H7 (cell line): Measurements from ENCODE around the gene ZSCAN21. TPM values are rescaled to one million over a fixed set of nuclear protein-coding genes. Genes with fewer than 3 reads are reported as not detected.
"Not testable (repeated sequence)": the region's sequence is repeated elsewhere in the genome, so short reads cannot be mapped to it uniquely, and the experiment has no call there.

ENCODE experiments used
- DNase-seq: peaks from one replicate; pipeline ENCODE4 v3.0.0; 2012
- H3K27me3 ChIP-seq: 2 replicates; pipeline ENCODE4 v1.6.0; 2011; ENCODE audit warnings: mild to moderate bottlenecking, low read length; ENCODE audit not compliant: control insufficient read depth, insufficient read depth
- H3K36me3 ChIP-seq: replicated peaks from 2 replicates; pipeline ENCODE4 v1.5.1; 2011; ENCODE audit warnings: low read length; ENCODE audit not compliant: control insufficient read depth, insufficient read depth
- H3K4me3 ChIP-seq: 2 replicates; pipeline ENCODE4 v1.5.1; 2011; ENCODE audit warnings: low read depth, mild to moderate bottlenecking, control low read depth, low read length, moderate library complexity; ENCODE audit not compliant: insufficient read depth
- total RNA-seq: library from RNA; depleted of rRNA; stranded (reverse); fragments of >200 nt; shearing (Covaris generic); gene quantifications from 2 replicates; pipeline ENCODE4 v1.2.3, GENCODE V29; 2014; rRNA removed

ZSCAN21 gene
- total RNA-seq, result 27.2 and 32.9 TPM in 2 replicates

GRCh38 chr7:100049441-100050291, at the start of gene ZSCAN21:
ZSCAN21 (plus strand) TSS chr7:100049774; CDS start chr7:100057007, 7,233 bp downstream.
- DNase-seq, result peak; percentile 98
- Histone ChIP-seq H3K36me3 (no peaks in the 10 kb centered on the region; the same call in 1 of the 2 replicates), H3K27me3 (no peaks in the 10 kb centered on the region), H3K4me3 (peak within 1 kb of the TSS; percentile 71)

GRCh38 chr7:100000239-100000638, 49.3 kb upstream of the ZSCAN21 start:
- H3K27me3 ChIP-seq, result no peaks in the 10 kb centered on the region
- H3K4me3 ChIP-seq, result no peak overlapping the region
- DNase-seq, result no peak
- H3K36me3 ChIP-seq, result no peaks in the 10 kb centered on the region

GRCh38 chr7:100003711-100004661, 45.6 kb upstream of the ZSCAN21 start:
- Histone ChIP-seq H3K36me3 (no peaks in the 10 kb centered on the region), H3K27me3 (no peaks in the 10 kb centered on the region), H3K4me3 (no peak overlapping the region)
- DNase-seq, result no peak

- Histone ChIP-seq H3K4me3 (no peak overlapping the region), H3K27me3 (no peaks in the 10 kb centered on the region)
- DNase-seq, result no peak
These were observed 41.7 kb upstream of the ZSCAN21 start for GRCh38 chr7:100007887-100008286.

GRCh38 chr7:100008525-100008924, 41.0 kb upstream of the ZSCAN21 start:
- DNase-seq, result no peak
- Histone ChIP-seq H3K4me3 (no peak overlapping the region), H3K27me3 (no peaks in the 10 kb centered on the region), H3K36me3 (no peaks in the 10 kb centered on the region)

More at GRCh38 chr7:100007887-100008286, 41.7 kb upstream of the ZSCAN21 start:
- no peaks in the 10 kb centered on the region for H3K36me3 ChIP-seq

GRCh38 chr7:100009952-100010351, 39.6 kb upstream of the ZSCAN21 start:
- not testable (repeated sequence) for H3K36me3 ChIP-seq, H3K27me3 ChIP-seq, DNase-seq, H3K4me3 ChIP-seq

GRCh38 chr7:100010901-100011300, 38.7 kb upstream of the ZSCAN21 start:
- Histone ChIP-seq H3K36me3 (no peaks in the 10 kb centered on the region), H3K27me3 (no peaks in the 10 kb centered on the region), H3K4me3 (no peak overlapping the region)
- DNase-seq, result no peak

GRCh38 chr7:100011516-100011915, 38.1 kb upstream of the ZSCAN21 start:
- Histone ChIP-seq H3K36me3 (no peaks in the 10 kb centered on the region), H3K4me3 (no peak overlapping the region), H3K27me3 (no peaks in the 10 kb centered on the region)
- no peak for DNase-seq

GRCh38 chr7:100012385-100013327, 36.9 kb upstream of the ZSCAN21 start:
- not testable (repeated sequence) for H3K4me3 ChIP-seq, H3K36me3 ChIP-seq, H3K27me3 ChIP-seq, DNase-seq

GRCh38 chr7:100013328-100013676, 36.3 kb upstream of the ZSCAN21 start:
- H3K27me3 ChIP-seq, result no peaks in the 10 kb centered on the region
- DNase-seq, result no peak
- H3K36me3 ChIP-seq, result no peaks in the 10 kb centered on the region
- H3K4me3 ChIP-seq, result no peak overlapping the region

- H3K27me3 ChIP-seq, result no peaks in the 10 kb centered on the region
- DNase-seq, result peak; percentile 95
- peak within 1 kb of the TSS; percentile 94 for H3K4me3 ChIP-seq
These were observed 34.1 kb upstream of the ZSCAN21 start, which contains the start of gene ZKSCAN1 for GRCh38 chr7:100015232-100016214. ZKSCAN1 (plus strand) TSS chr7:100015596; CDS start chr7:100023507, 7,911 bp downstream.

GRCh38 chr7:100016215-100016901, 33.2 kb upstream of the ZSCAN21 start:
- Histone ChIP-seq H3K4me3 (peak overlapping the region; percentile 94), H3K36me3 (peaks cover 1% of the 10 kb centered on the region; the same call in 1 of the 2 replicates), H3K27me3 (no peaks in the 10 kb centered on the region)
- no peak for DNase-seq

More at GRCh38 chr7:100015232-100016214, 34.1 kb upstream of the ZSCAN21 start, which contains the start of gene ZKSCAN1:
- peaks cover 1% of the 10 kb centered on the region; the same call in 1 of the 2 replicates for H3K36me3 ChIP-seq
